Raji (cell line): ENCODE results near the gene CYP24A1.

Experiments used
- POLR2A ChIP-seq: IDR thresholded peaks from 2 replicates; pipeline ENCODE4 v1.6.1; 2011; ENCODE audit warnings: low read depth, low read length, control low read depth; ENCODE audit not compliant: insufficient read depth

Gene CYP24A1

GRCh38 chr20:54170963-54171362 is 2.8 kb downstream of the CYP24A1 start:
- no peak for TF ChIP-seq POLR2A

GRCh38 chr20:54170026-54170471 is 3.7 kb downstream of the CYP24A1 start:
- TF ChIP-seq POLR2A: no peak

- TF ChIP-seq POLR2A: no peak
These were observed 4.6 kb downstream of the CYP24A1 start for GRCh38 chr20:54168961-54169862.

GRCh38 chr20:54167909-54168872 is 5.6 kb downstream of the CYP24A1 start:
- no peak for TF ChIP-seq POLR2A

- TF ChIP-seq POLR2A: no peak
These were observed 6.7 kb downstream of the CYP24A1 start for GRCh38 chr20:54166987-54167662.

GRCh38 chr20:54165803-54166202 is 8.0 kb downstream of the CYP24A1 start:
- no peak for TF ChIP-seq POLR2A

GRCh38 chr20:54165014-54165413 is 8.8 kb downstream of the CYP24A1 start:
- no peak for TF ChIP-seq POLR2A

GRCh38 chr20:54163402-54163801 is 10.4 kb downstream of the CYP24A1 start:
- TF ChIP-seq POLR2A: no peak

GRCh38 chr20:54162378-54163009 is 11.3 kb downstream of the CYP24A1 start:
- no peak for TF ChIP-seq POLR2A

- TF ChIP-seq POLR2A: no peak
These were observed 12.0 kb downstream of the CYP24A1 start for GRCh38 chr20:54161821-54162149.

GRCh38 chr20:54161008-54161820 is 12.6 kb downstream of the CYP24A1 start:
- TF ChIP-seq POLR2A: no peak

GRCh38 chr20:54160065-54161007 is 13.4 kb downstream of the CYP24A1 start:
- no peak for TF ChIP-seq POLR2A
